Measurements from ENCODE around the gene ATP6V0E1.
A peak's percentile ranks its signal among the peaks of the same experiment; 100 is the strongest.

The ATP6V0E1 gene

DNA sequence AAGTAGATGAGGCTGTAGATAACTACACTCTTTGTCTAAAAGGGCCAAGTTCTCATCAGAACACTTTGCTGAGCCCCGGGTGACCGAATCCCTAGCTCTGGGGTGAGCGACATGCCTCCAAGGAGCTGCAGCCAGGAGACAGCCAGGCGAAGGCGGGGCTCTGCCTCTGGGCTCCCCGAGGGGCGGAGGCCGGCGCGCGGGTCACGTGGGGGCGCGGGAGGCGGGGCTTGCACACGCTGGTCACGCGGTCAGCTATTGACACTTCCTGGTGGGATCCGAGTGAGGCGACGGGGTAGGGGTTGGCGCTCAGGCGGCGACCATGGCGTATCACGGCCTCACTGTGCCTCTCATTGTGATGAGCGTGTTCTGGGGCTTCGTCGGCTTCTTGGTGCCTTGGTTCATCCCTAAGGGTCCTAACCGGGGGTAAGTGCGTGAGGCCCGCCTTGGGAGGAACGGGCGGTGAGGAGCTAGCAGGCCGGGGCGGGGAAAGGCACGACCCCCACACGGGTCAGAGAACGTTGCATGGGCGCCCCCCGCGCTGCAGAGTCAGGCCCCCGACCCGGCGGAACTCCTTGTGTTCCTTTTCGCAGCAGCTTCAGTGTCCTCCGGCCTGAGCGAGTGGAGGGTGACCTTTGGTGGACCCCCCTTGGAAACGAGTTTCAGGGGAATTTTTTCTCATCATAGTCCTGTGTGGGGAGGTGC lies at the start of gene ATP6V0E1:
Gene ATP6V0E1 (plus strand): TSS at position 230 of the 702 bp plus-strand sequence. CDS start 90 bp downstream, at position 320.
- H3K4me3 ChIP-seq (ENCODE audit: insufficient read depth, low read length, poor library complexity, severe bottlenecking), result peak within 1 kb of the TSS; percentile 96
- no peaks in the 10 kb centered on the region for H3K9me3 ChIP-seq (ENCODE audit: insufficient read depth, low read length)
- no peaks in the 10 kb centered on the region for H3K27me3 ChIP-seq (ENCODE audit: low read length)
- H3K9me2 ChIP-seq (replicated peaks; ENCODE audit: insufficient read depth, low read length), result no peaks in the 10 kb centered on the region
- peaks cover 49% of the 10 kb centered on the region for H3K79me2 ChIP-seq (ENCODE audit: insufficient read depth, low read length)
- peak within 1 kb of the TSS; percentile 67 for H2AFZ ChIP-seq (ENCODE audit: low read depth, low read length, severe bottlenecking)
- peak within 1 kb of the TSS; percentile 92 for H3K9ac ChIP-seq (ENCODE audit: low read length)
- H3K36me3 ChIP-seq (ENCODE audit: low read length), result no peaks in the 10 kb centered on the region
- TF ChIP-seq EZH2phosphoT487 (conservative IDR thresholded peaks at IDR 0.05; ENCODE audit: low read length), result no peak
- TF ChIP-seq, protein P1, sequence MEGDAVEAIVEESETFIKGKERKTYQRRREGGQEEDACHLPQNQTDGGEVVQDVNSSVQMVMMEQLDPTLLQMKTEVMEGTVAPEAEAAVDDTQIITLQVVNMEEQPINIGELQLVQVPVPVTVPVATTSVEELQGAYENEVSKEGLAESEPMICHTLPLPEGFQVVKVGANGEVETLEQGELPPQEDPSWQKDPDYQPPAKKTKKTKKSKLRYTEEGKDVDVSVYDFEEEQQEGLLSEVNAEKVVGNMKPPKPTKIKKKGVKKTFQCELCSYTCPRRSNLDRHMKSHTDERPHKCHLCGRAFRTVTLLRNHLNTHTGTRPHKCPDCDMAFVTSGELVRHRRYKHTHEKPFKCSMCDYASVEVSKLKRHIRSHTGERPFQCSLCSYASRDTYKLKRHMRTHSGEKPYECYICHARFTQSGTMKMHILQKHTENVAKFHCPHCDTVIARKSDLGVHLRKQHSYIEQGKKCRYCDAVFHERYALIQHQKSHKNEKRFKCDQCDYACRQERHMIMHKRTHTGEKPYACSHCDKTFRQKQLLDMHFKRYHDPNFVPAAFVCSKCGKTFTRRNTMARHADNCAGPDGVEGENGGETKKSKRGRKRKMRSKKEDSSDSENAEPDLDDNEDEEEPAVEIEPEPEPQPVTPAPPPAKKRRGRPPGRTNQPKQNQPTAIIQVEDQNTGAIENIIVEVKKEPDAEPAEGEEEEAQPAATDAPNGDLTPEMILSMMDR (IDR thresholded peaks at IDR 0.05; ENCODE audit: insufficient read depth, low read length, poor library complexity, severe bottlenecking), result no peak
- H3F3A ChIP-seq (ENCODE audit: insufficient read depth), result peaks cover 9% of the 10 kb centered on the region
- peak within 1 kb of the TSS; percentile 82 for H3K27ac ChIP-seq (ENCODE audit: low read depth, low read length)
- H3K4me2 ChIP-seq (ENCODE audit: low read depth, low read length, poor library complexity, severe bottlenecking), result peak within 1 kb of the TSS; percentile 63
- 0 out of 2 replicates have a peak, but pooled peaks cover 4% of the 10 kb centered on the region for H4K20me1 ChIP-seq (ENCODE audit: low read depth, low read length)

DNA sequence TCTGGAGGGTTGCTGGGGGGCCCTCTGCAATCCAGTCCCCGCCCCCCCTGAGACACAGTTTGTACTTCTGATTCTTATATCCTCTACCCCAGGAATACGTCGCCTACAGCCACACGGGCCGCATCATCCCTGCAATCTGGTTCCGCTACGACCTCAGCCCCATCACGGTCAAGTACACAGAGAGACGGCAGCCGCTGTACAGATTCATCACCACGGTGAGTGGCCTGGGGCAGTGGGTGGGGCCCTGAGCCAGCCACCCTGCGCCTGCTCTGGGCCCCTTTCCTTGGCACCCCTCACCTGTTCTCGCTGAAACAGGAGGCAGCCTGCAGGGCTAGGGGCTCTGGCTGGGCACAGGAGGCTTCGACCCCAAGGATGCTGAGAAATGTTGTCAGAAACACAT lies 48.5 kb upstream of the ATP6V0E1 start:
- no peak overlapping the region for H3K4me3 ChIP-seq (ENCODE audit: insufficient read depth, low read length, poor library complexity, severe bottlenecking)
- H2AFZ ChIP-seq (ENCODE audit: low read depth, low read length, severe bottlenecking), result no peak overlapping the region
- no peaks in the 10 kb centered on the region for H3K79me2 ChIP-seq (ENCODE audit: insufficient read depth, low read length)
- no peaks in the 10 kb centered on the region for H3K9me2 ChIP-seq (replicated peaks; ENCODE audit: insufficient read depth, low read length)
- H3K4me2 ChIP-seq (ENCODE audit: low read depth, low read length, poor library complexity, severe bottlenecking), result no peak overlapping the region
- H3K36me3 ChIP-seq (ENCODE audit: low read length), result no peaks in the 10 kb centered on the region
- H3K9me3 ChIP-seq (ENCODE audit: insufficient read depth, low read length), result no peaks in the 10 kb centered on the region
- H3K27me3 ChIP-seq (ENCODE audit: low read length), result no peaks in the 10 kb centered on the region
- H4K20me1 ChIP-seq (ENCODE audit: low read depth, low read length), result no peaks in the 10 kb centered on the region
- no peaks in the 10 kb centered on the region for H3F3A ChIP-seq (ENCODE audit: insufficient read depth)
- H3K9ac ChIP-seq (ENCODE audit: low read length), result no peak overlapping the region
- TF ChIP-seq, protein P1 (IDR thresholded peaks at IDR 0.05; ENCODE audit: insufficient read depth, low read length, poor library complexity, severe bottlenecking), result no peak
- TF ChIP-seq EZH2phosphoT487 (conservative IDR thresholded peaks at IDR 0.05; ENCODE audit: low read length), result no peak
- H3K27ac ChIP-seq (ENCODE audit: low read depth, low read length), result no peak overlapping the region

DNA sequence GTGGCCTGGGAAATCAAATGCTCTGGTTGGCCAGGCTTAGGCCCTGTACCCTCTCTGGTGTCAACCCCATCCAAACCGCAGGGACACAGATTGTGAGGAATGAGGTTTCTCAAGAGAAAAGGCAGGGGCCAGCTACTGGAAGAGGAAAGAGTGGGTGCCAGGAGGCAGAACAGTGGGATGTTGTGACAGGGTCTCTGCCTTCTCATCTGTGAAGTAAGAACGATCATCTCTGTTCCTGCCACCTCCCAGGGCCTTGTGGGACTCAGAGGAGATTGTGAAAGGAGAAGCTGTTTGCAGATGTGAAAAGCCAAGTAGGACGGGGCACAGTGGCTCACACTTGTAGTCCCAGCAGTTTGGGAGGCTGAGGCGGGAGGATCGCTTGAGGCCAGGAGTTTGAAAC lies 47.2 kb upstream of the ATP6V0E1 start:
- H3K36me3 ChIP-seq (ENCODE audit: low read length), result no peaks in the 10 kb centered on the region

More for the DNA sequence above, 47.2 kb upstream of the ATP6V0E1 start:
- Histone ChIP-seq H3K9ac (ENCODE audit: low read length) (no peak overlapping the region), H3K27me3 (ENCODE audit: low read length) (no peaks in the 10 kb centered on the region), H3K4me3 (ENCODE audit: insufficient read depth, low read length, poor library complexity, severe bottlenecking) (no peak overlapping the region), H3K27ac (ENCODE audit: low read depth, low read length) (no peak overlapping the region), H3F3A (ENCODE audit: insufficient read depth) (no peaks in the 10 kb centered on the region), H2AFZ (ENCODE audit: low read depth, low read length, severe bottlenecking) (no peak overlapping the region), H3K79me2 (ENCODE audit: insufficient read depth, low read length) (no peaks in the 10 kb centered on the region), H3K9me2 (replicated peaks; ENCODE audit: insufficient read depth, low read length) (no peaks in the 10 kb centered on the region), H4K20me1 (ENCODE audit: low read depth, low read length) (no peaks in the 10 kb centered on the region), H3K9me3 (ENCODE audit: insufficient read depth, low read length) (no peaks in the 10 kb centered on the region), H3K4me2 (ENCODE audit: low read depth, low read length, poor library complexity, severe bottlenecking) (no peak overlapping the region)
- no peak for TF ChIP-seq EZH2phosphoT487 (conservative IDR thresholded peaks at IDR 0.05; ENCODE audit: low read length)
- TF ChIP-seq, protein P1 (IDR thresholded peaks at IDR 0.05; ENCODE audit: insufficient read depth, low read length, poor library complexity, severe bottlenecking), result no peak

All from SU-DHL-6 (cell line).